GM21723 (cell line): Measurements from ENCODE around the gene CFAP46.
"Not testable (repeated sequence)": the region's sequence is repeated elsewhere in the genome, so short reads cannot be mapped to it uniquely, and the experiment has no call there.

Experiments
- ATAC-seq: cut with Tn5 transposase; IDR thresholded peaks from one replicate; pipeline ENCODE4 v1.9.1; 2021; ENCODE audit warnings: mild to moderate bottlenecking, moderate library complexity; ENCODE audit not compliant: unreplicated experiment

CFAP46 gene

DNA sequence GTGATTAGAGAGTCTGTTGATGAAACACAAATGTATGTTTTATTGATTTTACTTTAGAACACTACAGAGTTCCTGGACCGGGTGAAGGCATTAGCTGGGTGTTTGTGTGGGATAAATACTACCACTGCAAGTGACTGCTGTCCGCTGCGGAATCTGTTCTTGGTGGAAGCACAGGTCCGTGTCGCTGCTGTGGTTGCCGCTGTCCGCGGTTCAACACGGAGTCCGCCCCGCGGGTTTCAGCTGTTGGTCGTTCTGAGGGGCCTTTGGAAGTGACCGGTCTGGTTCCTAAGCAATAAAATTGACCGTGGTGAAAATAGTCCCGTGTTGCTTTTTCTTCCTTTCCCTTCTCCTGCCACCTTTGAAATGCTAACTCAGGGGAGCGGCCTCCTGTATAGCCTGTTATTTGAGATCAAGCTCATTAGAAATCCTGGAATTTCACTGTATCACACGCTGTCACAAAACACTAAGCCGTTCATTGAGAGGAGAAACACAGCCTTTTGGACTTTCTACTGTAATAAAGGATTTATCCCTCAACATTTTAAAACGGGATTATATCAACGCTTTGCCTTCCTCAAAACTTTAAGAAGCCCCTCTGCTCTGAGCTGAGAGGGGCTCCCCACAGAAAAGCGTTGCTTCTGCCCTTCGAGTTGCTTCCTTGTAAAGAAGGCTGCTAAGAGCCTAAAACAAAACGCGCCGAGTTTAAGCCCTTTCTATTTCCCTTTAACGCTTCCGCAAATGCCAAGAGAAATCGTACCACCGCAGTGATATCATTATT is 159.0 kb downstream of the CFAP46 start:
- no peak for ATAC-seq

DNA sequence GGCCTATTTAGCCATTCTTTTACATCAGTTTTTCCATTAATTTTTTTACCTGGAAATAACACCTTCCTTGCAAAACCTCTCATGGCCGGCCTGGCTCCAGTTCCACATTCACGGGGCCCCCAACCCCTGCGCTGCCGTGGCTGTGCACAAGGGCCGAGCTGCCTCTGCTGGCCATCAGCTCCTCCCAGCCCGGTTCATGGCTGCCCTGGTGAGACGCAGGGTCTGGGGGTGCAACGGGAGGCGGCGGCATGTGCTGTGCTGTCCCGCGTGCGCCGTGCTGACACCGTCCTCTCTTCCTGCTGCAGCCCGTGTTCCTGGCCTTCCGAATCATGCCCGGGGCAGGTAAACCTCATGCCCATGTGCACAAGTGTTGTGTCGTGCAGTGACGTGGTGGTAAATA is 160.8 kb downstream of the CFAP46 start:
- ATAC-seq, result no peak

DNA sequence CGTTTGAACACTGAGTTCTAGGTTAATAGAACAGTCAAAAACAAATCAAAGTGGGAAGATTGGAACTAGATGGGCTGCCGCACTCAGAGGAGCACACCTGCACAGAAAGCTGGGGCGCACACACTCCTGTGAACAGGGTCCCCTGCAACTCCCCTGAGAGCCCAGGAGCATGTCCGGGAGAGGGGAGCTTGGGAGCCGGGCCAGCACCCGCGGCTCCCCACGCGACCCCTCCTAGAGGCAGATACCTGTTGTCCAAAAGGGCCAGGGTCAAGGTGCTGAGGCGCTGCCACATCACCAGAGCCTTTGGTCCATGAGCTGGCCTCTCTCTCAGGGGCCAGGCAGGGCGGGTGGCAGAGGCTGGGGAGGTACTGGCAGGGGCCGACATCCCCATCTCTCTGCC is 162.0 kb downstream of the CFAP46 start:
- ATAC-seq, result no peak

DNA sequence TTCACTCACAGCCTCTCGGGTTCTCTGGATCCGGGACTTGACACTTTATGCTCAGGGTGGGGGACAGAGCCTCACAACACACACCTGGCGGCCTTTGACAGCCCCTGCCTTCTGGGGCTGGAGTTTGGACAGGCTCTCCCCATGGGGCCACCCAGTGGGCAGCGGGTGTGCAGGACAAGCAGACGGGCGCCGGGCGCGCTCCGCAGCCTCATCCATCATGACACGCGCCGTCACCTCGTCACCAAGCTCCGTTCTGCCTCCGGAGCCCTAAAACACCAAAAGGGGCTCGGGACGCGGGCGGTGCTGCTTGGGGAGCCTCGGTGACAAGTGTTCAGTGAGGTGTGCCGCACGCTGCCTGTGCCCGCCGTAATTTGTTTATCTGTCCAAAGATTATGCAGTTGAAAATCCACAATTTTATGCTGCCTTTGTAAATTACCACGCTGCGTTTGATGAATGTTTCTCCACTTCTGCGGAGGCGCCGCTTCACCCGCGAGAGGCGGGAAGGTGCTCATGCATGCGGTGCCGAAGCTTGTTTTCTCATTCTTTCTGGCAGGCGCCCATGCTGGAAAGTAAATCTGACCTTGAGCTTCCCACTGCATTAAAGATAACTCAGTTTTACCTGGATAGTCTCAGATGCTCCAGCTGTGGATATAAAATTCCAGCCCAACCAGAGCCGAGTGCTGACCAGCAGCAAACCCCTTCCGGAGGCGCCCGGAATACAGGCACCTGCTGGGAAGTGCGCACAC is 162.6 kb downstream of the CFAP46 start:
- no peak for ATAC-seq

DNA sequence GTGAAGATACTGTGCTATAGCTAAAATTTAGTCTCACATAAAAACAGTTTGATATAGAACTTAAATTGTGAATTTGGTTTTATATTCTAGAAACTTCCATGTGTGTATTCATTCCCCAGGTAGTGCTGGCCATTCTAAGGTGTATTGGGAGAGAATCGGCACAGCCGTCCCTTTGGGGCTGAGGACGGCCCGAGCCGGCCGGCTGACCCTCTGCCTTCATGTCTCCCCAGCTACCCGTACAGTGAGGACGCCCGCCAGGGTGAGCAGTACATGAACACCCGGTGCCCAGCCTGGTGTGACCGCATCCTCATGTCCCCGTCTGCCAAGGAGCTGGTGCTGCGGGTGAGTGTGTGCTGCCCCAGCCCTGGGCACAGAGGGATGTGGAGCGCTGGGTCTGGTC is 164.9 kb downstream of the CFAP46 start:
- no peak for ATAC-seq

DNA sequence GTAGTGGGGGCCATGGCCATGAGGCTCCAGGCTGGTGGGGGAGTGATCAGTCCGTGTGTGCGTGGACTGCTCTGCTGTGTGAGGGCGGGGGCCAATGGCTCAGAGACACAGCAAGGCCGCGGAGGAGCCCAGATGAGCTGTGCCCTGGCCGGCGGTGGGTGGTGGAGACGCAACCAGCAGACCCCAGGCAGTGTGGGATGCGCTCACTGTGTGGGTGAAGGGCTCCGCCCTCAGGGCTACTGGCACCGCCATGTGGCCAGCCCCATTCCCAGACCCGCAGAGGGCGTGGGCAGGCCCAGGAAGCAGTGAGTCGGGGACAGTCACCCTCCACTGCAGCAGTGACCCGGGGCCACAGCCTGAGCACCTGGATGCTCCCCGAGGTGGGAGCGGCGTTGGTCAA is 165.5 kb downstream of the CFAP46 start:
- ATAC-seq, result no peak

DNA sequence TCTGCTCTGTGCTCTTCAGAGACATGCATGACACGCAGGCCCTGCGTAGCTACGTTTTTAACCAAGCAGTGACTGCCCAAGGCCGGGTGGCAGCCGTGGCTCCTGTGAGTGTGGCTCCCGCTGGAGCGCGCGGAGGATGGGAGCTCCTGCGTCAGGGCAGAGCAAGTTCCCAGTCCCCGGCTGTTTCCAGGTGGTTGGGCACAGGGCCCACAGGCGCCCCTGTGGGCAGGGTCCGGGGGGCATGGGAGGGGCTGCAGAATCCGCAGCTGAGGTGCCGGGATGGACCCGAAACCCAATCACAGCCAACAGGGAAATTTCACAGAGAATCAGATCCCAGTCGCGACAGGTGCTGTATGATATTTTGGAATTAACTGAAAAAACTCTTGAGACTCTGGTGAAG is 166.2 kb downstream of the CFAP46 start:
- no peak for ATAC-seq

DNA sequence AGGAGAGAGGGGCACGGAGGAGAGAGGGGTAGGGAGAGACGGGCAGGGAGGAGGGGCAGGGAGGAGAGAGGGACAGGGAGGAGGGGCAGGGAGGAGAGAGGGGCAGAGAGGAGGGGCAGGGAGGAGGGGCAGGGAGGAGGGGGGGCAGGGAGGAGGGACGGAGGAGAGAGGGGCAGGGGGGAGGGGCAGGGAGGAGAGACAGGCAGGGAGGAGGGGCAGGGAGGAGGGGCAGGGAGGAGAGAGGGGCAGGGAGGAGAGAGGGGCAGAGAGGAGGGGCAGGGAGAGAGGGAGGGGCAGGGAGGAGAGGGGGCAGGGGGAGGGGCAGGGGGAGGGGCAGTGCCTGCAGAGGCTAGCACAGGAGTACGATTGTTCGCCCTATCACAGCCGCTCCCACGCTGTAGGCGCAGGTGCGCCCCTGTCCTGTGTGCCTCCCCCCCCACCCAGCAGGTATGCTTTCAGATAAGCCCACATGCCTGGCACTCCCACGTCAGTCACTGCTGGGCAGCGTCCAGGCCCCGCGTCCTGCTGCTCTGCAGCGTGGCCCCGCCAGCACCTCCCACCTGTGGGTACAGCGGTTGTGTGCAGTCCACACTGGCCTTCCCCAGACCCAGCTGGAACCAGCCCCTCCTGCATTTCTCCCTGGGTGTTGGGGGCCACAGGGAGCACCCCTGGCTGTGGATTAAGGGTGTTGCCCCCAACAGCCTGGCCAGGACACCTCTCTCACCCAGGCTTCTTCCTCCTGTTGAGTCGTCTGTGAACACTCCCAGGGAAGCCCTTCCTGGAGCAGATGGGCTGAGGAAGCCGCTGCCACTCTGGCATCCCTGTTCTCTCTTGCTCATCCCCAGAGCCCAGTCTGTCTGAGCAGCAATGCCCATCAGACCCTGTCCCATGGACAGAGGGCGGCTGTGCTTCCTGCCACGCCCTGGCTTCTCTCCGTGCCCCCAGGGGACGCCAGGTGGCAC is 167.2 kb downstream of the CFAP46 start:
- ATAC-seq, result no peak

DNA sequence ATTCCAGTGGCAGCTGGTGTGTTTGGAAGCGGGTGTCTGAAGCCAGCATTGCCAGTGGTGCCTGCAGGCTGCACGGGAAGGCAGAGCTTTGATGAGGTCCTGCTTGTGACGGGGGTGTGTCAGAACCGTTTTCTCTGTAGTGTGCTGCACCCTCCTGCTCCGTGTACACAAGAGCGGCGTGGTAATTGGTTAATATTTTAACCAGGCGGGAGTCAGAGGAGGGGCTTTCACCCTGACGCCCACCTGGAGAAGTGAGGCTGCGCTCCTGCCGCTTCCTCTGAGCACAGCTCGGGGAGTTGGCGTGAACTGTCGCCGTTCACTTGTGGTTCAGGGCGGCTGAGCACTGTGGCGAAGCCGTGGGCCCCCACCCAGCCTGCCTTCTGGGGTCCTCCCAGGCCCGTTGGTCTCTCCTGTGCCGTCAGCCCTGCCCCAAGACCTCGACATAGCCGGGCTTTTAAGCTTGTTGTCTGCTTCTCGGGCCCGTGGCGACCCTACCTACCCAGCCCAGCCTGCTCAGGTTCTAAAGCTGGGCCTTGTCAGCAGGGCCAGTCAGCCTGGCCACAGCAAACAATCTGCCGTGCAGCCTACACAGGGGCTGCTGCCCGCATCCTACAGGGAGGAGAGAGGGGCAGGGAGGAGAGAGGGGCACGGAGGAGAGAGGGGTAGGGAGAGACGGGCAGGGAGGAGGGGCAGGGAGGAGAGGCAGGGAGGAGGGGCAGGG is 168.0 kb downstream of the CFAP46 start:
- ATAC-seq, result no peak

DNA sequence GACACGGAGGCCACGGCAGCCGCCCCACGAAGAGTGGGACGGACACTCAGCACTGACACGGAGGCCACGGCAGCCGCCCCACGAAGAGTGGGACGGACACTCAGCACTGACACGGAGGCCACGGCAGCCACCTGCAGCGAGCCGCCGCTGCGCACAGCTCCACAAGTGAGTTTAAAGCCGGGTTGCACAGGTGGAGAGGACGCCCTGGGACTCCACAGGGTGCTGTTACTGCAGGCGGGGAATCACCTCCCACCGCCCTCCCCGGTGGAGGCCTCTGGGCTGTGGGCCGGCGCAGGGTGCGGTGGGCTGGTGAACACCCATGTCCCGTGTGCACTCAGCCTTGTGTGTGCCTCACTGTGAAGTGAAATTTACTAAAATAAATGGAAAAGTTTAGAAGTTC is 169.6 kb downstream of the CFAP46 start:
- ATAC-seq, result not testable (repeated sequence)

DNA sequence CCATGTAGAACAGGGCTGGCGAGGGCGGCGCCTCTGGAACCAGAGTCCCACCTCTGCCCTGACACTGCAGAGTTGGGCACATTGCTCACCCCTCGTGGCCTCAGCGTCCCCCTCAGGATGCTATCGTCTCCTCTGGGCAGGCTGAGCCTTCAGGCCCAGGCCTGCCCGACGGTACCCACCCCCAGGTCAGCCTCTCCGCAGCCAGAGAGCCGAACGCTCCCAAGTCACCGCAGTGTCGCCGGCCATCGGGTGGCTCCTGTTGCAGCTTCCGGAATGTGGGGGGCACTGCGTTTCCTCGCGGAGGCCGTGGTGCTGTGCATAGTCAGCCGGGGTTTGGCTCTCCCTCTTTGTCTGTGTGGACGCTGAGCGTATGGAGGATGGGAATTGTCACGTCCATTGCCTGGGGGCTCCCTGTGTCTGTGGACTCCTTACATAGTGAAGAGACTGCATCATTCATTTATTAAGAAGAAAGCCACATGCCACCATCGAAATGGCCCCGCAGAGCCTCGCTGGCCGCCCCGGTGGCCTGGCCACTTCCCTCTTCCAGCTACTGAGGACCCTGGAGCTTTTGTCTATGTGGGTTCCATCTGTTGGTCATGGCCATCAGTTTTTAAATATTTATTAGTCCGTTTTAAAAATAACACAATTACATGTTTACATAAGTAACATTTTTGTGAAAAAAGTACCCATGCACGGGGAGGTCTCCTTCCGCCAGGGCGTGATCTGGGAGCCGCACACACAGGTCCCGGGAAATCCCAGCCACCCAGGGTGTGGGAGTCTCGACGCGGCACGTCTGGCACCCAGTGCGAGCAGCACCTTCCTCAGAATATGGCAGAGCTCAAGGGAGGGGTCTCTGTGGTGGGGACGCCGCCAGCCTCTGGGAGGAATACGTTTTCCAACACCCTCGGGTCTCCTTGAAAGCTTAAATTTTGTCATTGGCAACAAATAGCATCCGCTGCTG is 172.0 kb downstream of the CFAP46 start:
- ATAC-seq, result no peak

DNA sequence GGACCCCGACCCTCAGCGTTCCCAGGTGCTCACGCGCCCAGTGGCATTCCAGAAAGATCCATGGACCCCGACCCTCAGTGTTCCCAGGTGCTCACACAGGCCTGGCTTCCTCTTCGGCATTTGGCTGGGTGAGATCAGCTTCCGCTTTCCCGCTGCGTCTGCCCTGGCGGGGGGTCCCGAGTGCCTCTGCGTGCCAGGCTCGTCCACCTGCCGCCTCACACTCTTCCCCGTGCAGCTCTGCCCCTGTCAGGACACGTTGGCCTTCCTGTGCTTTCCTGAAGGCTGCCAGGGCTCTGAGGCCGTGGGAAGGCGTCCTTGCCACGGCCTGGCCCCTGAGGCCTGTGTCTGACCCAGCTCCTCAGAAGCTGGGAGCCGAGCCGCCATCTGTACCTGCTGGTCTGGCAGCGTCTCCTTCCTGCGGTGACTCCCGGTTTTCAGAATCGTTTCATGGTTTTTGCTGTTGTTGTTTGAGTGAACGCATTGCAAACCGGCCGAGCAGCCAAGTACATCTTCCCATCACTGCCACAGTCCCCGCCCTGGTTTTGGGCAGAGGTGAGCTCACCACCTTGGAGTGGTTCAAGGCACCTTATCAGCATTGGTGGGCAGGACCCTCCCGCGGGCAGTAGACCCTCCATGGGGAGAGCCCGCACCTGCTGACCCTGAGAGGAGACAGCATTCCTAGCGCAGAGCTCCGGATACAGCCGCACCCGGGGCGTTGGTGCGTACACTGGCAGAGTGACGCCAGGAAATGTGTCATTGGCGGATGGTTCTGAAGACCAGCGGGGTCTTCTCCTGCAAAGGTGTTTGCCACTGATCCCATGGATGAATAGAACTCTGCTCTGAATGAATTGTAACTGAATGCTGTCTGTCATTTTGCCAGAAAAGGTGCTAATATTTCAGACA is 173.8 kb downstream of the CFAP46 start:
- ATAC-seq, result no peak

DNA sequence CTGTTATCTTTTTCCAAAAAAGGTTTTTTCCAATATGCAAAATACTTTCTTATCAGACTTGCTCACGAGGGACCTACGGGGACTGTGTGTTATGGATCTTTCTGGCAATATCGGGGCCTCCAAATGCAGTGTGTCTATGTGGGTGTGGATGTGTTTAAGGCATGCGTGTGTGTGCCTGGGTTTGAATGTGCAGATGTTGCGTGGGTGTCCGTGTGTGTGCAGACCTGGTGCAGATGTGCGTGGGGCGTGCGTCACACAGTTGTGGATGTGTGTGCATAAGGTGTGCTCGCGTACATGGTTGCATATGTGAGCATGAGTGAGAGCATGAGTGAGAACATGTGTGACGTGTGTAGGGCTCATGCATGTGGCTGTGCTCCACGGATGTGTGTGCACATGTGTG is 176.1 kb downstream of the CFAP46 start:
- ATAC-seq, result no peak

DNA sequence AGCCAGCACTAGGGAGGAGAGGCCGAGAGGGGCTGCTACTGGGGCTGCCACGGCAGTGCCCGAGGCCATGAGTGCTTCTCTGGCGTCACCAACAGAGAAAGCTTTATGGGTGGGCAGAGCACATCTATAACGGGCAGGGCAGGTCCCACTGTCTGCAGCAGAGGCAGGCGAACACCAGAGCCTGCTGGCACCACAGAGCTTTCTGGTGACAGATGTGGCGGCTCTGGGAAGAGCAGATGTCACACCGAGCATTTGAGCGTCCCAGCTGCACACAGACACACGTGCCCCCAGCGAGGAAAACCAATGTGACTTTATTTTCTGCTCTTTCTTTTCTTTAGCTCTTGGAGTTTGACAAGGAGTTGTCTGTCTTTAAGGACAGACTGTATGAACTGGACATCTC is 176.9 kb downstream of the CFAP46 start:
- ATAC-seq, result no peak

DNA sequence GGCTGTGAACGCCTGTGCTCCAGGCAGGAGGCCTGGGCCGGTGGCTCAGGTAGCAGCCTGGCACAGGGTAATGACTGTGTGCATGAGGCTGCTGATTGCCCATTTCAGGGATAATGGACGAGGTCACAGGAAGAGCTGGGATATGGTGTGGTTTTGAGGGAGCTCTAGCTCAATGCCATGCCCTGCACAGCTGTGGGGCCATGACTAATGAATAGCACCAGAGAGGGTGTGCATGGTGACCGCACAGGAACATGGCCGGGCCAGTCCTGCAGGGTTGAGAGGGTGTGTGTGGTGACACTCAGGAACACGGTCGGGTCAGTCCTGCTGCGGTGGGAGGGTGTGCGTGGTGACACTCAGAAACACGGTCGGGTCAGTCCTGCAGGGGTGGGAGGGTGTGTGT is 178.3 kb downstream of the CFAP46 start:
- no peak for ATAC-seq

DNA sequence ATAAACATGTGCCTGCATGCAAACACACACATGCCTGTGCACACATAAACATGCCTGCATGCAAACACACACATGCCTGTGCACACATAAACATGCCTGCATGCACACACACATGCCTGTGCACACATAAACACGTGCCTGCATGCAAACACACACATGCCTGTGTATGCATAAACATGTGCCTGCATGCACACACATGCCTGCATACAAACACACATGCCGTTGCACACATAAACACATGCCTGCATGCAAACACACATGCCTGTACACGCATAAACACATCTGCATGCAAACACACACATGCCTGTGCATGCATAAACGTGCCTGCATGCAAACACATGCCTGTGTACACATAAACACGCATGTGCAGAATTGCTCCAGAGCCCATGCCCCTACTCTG is 178.8 kb downstream of the CFAP46 start:
- ATAC-seq, result no peak

DNA sequence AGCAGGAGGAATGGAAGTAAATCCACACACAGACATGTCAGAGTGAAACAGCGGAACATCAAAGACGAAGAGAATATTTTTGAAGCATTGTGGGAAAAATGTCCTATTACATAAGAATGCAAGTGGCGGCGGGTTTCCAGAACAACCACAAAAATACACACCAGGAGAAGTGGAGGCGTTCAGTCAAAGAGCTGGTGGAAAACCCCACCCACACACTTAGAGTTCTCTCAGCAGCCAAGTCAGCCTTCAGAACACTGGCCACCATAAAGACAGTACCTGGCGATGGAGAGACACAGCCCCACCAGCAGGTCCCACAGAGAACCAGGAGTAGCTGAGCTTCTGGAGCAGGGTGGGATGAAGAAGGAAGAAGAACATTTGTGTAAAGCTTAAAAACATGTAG is 180.1 kb downstream of the CFAP46 start:
- ATAC-seq, result no peak

DNA sequence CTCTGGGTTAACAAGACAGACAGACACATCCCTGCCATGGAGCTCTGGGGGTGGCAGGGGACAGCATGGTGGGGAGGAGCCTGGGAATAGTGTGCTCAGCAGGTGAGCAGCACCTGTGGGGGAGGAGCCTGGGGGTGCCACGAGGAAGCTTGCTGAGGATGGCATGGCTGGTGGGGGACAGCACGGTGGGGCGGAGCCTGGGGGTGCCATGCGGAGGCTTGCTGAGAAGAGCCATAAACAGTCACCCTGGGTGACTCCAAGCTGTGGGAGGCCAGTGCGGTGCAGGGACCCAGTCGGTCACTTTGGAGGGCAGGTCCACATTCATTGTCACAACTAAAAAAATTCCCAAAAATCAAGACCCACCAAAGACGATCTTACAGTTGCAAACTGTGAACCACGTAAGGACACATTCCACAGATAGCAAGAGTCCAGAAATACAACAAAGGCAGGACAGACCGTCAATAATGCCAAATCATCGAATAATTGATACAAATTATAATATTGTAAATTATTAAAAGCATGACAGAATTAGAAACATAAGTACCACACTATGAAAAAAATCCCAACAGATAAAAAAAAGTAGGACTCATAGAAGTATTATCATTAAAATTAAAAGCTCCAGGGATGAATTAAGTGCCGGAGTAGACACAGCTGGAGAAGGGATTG is 180.8 kb downstream of the CFAP46 start:
- no peak for ATAC-seq
